HG02571 (cell line): ENCODE results near the gene CCN6.
"Not testable (repeated sequence)": the region's sequence is repeated elsewhere in the genome, so short reads cannot be mapped to it uniquely, and the experiment has no call there.

Experiments used
- ATAC-seq: cut with Tn5 transposase; IDR thresholded peaks from one replicate; pipeline ENCODE4 v1.9.1; 2021; ENCODE audit warnings: mild to moderate bottlenecking, moderate library complexity; ENCODE audit not compliant: unreplicated experiment

Gene CCN6

DNA sequence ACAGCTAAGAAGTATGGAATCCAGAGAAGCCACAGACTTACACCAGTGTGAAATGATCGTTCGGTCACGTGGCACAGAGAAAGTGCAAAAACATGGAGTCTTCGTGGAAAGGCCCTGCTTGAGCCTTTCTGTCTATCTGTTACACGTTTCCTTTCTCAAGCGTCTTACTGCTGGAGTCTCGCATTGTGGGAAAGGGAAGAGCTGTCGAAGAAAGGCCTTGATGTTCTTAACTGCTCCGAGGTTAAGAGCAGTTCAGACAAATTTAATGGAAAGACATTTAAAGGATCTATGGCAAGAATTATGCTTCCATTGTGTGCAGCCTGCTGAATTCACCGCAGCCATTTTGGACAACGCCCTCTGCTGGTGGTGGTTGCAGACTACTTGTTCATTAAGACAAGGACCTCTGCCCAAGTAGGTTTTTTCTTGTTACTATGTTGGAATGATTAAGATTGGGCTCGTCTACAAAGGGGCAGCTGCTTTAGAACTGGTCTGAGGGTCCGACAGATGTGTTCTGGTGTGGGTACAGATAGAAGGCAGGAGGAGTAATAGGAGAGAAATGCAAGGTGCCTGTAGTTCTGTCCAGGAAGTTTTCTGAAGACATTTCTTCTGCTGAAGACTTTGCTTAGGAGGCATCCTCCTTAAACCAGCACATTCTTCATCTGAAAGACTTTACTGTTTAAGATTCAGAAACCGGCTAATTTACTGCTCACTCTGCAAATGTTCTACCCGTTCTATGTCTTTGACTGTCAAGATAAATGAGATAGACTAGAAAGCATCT is 24.7 kb upstream of the CCN6 start:
- ATAC-seq: peak; percentile 70

GRCh38 chr6:112030206-112030960 is 23.5 kb upstream of the CCN6 start:
- no peak for ATAC-seq

DNA sequence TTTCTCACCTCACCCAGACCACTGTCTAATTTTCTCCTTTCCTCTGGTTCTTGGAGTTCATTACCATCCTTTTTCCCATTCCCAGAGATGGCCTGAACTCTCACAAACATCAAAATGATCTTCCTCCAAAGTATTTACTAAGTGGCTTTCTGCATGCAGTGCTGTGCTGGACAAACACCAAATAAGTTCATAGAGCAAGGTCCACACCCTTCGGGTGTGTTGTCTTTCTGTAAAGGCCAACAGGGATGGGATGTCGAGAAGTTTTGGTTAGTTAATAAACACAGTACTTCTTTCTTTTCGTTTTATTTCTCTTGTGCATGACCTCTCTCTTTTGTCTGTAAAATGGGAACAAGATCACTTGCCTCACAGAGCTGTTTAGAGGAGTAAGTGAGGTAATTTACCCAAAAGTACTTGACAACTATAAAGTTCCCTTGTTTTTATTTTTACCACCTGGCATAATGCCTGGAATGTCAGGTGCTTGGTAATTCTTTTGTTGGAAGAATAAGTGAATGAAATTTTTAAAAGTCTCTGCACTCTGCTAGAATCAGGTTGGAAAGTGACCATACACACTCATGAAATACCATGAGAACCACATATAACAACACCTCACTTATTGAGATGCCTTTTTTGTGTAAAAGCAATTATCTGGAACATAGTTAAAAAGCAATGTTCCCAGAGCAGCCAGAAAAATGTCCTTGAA is 22.8 kb upstream of the CCN6 start:
- no peak for ATAC-seq

GRCh38 chr6:112031960-112032359 is 21.9 kb upstream of the CCN6 start:
- ATAC-seq: no peak

DNA sequence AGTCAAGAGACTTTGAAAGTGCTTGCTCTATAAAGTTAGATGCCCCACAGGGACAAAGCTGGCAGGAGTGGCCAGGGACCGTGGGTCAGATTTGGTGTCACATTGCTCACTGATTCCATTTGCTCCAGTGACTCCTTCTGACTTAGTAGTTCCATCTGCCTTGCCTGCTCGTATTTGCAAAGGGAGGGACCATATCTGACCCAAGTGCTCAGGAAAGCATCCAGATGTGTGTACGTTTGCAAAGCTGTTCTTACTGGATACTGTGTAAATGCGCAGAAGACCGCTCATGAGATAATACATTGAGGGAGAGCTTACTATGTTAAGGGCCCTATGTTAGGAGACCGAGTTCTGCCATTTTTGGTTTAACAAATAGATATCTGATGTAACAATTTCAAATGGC is 21.2 kb upstream of the CCN6 start:
- ATAC-seq: no peak

DNA sequence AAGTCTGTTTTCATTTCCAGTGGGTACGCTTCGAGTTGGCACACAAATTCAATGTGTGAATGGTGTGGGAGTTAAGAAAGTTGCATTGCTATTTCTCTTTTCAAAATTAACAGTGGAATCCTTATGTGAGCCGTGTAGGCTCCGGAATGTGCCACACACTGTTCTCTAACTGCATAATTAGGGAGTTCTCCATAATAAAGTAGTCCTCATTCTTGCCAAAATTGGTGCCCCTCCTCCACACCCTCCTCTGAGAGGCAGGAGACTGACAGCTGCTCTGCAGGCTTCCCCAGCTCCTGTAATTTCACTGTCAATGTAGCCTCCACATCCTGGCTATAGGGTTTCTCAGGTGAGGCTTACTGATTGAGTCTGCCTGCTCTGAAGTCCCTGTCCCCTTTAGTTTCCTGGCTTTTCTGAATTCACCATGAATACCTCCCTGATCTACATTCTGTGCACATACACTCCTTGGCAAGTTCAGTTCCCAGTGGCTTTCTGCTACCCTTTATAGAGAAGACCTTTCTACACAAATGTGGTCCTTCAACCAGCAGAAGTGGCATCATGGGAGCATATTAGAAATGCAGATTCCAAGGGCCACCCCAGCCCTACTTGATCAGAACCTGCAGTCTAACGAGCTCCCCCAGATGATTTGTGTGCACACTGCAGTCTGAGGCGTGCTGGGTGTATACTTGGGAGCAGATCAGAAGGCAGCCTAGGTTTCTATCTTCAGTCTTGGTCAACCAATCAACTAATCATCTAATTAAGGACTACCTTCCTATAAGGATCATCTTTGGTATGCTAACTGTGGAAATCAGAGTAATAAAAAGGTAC is 19.9 kb upstream of the CCN6 start:
- no peak for ATAC-seq

DNA sequence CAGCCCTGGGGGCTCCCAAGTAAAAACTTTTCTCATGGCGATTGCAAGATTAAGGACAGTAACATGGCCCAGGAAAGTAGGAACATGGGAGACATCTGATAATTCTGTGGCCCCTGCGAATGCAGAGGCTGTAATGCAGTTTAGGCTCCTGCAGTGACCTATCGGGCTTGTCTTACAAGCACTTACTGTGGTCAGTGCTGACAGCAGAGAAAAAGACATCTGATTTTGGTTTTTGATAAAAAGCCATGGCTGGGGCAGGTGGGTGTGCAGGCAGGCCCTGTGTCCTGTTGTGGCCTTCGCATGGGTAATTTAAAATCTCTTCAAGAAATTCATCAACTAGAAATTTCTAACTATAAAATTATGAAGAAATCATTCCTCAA is 19.3 kb upstream of the CCN6 start:
- no peak for ATAC-seq

- no peak for ATAC-seq
Measured at GRCh38 chr6:112036088-112036637, 17.7 kb upstream of the CCN6 start.

DNA sequence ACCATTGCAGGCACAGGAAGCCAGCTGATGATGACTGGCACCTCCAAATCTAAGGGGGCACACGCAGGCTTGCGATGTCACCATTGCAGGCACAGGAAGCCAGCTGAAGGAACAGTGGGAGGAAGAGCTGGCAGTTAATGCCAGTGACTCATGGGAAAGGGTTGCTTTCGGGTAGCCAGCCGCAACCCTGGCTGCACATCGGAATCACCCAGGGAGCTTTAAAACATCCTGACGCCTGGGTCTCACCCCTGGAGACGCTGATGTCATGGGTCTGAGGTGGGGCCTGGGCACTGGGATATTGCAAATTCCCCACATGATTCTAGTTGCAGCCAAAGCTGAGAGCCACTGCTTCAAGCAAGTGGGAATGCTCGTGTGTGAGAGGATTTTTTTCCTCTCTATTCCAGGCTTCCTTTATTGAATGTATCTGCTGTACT is 16.1 kb upstream of the CCN6 start:
- no peak for ATAC-seq

- no peak for ATAC-seq
Measured at GRCh38 chr6:112038268-112038667, 15.6 kb upstream of the CCN6 start.

GRCh38 chr6:112038756-112039430 is 15.0 kb upstream of the CCN6 start:
- ATAC-seq: no peak

GRCh38 chr6:112039431-112039770 is 14.5 kb upstream of the CCN6 start:
- no peak for ATAC-seq

DNA sequence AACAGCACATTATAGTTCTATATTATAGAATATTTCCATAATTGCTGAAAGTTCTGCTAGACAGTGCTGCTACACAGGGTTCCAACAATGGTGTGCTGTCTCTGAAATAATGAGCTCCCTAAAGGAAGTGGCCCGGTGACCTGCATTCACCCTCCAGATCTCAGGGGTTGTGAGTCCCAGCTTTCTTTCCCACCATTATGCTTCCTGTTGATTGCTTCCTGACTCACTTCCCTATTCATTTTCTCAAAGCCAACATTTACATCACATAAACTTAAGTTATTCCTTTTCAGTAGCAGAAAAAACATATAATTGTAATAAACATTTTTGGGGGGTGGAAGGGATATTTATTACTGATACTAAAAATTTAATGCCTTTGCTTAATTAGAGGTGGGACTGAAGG is 12.9 kb upstream of the CCN6 start:
- ATAC-seq: no peak

DNA sequence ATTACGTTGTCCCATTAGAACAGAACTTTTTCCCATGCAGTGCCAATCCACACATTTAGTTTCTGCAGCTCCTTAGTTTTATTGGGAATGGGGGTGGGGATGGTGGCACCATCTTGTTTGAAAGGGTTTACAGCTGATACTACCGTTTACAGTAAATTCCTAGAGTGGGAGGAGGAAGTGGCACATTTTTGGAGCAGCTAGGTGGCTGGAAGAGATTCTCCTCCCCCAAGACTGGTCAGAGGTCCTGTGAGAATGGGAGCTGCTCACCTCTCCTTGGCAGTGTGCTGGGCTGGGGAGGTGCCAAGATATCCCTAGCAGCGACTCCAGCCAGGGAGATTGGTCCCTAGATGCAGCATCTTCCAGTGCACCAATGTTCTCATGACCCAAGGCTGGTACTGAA is 12.4 kb upstream of the CCN6 start:
- ATAC-seq: no peak

DNA sequence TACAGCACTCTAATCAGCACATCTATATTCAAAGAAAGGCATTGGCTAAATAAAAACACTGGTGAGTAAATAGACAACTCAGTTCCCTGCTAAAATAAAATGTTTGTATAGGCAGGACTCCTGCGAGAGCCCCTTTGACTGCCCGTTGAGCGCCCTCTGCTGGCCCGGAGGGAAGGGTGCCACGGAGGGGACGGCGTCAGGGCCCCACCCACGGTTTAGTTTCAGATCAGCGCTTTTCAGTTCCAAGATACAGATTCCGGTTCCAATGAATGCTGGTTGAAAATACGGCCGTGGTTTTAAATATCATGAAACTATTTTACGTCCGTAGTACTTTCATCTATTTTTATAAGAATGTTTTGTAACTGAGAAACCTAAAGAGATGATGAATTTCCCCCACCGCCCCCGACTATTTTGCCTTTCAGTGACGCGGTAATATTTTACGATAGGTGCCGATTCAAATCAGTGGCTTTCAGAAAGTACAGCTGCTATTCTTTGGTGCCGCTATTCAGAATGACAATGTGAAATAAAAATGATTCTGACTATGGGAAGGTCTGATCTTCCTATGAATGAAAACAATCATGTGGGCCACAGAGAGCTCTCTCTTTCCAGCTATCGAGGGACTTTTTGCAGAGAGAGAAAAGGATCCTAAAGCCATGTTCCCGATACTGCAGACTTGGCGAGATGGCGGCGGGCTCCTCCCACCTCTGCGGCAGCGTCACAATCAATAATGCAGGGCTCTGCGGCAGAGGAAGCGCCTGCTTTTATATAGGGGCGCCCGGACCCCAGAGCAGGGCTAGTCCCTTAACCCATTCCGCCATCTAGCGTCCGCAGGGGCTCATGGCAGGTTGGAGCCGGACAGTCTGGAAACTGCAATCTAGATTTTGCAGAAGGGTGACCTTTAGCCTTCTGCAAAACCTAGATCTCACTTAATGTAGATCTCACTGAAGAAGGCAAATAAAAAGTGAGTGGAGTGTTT is 10.6 kb upstream of the CCN6 start:
- ATAC-seq: peak; percentile 93

GRCh38 chr6:112044196-112044595 is 9.7 kb upstream of the CCN6 start:
- no peak for ATAC-seq

DNA sequence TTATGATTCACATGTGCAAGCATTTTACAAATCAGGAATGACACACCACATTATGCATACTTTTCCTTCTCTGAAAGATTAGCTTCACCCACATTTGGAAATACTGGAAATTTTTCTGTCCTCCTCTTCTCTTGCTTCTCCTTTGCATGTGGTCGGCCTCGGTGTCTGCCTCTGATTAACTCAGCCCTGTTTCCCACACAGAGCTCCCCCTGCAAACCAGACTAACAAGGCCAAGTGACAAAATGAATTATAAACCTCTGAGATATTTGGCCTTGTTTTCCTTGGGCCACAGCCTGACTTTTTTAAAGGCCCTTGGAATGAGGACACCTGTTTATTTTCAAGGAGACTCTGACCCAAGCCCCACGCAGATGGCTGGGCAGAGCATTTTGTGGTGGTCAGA is 9.0 kb upstream of the CCN6 start:
- ATAC-seq: no peak

DNA sequence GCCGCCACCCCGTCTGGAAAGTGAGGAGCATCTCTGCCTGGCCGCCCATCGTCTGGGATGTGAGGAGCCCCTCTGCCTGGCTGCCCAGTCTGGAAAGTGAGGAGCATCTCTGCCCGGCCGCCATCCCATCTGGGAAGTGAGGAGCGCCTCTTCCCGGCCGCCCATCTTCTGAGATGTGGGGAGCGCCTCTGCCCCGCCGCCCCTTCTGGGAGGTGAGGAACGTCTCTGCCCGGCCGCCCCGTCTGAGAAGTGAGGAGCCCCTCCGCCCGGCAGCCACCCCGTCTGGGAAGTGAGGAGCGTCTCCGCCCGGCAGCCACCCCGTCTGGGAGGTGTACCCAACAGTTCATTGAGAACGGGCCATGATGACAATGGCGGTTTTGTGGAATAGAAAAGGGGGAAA is 6.4 kb upstream of the CCN6 start:
- ATAC-seq: not testable (repeated sequence)
